NK-92 treated with Interleukin-12 subunit alpha and Interleukin-12 subunit beta, amount 100 ng/mL, for 24 hours (cell line): ENCODE data around the gene NPIPA3.
"Not testable (repeated sequence)": the region's sequence is repeated elsewhere in the genome, so short reads cannot be mapped to it uniquely, and the experiment has no call there.

ENCODE experiments used
- DNase-seq: peaks from one replicate; lab custom pipeline; 2025; lab: John Stamatoyannopoulos, UW

NPIPA3 gene

DNA sequence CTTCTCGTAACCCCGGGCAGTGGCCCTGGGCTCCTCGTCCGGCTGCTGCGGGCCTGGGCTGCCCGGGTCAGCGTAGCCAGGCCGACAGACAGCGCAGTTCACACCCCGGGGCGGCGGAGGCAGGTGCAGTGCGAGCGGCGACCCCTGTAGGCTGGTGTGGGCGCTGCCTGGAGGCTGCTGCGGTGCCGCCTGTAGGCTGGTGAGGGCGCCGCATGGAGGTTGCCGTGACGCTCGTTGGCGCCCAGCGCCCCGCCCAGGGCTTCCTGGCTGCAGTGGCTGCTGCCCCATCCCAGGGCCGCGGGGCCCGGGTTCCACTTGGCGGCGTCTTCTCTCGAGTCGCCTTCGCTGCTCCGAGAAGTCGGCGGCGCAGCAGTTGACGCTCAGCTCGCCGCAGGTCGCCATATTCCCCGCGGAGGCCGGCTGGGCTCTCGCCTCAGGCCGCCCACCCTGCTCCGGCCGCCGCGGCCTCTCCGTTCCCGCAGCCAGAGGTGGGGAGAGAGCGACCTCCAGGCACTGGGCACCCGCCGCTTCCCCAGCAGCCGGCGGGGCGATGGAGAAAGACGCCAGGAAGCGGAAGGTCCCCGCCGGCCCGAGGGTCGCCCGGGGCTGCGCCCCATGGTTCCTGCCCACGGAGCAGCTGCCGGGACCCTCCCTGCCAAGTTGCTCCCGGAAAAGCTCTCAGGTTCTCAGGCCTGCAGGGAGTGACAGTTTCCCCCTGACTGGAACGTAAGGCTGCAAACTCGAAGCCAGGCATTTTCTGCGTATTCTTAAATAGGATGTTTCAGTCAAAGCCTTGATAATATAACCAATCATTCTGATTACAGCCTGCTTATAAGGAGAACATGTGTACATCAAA is at the start of gene NPIPA3:
Gene NPIPA3 (plus strand): TSS at position 256 of the 856 bp plus-strand sequence. CDS start 5,533 bp downstream, outside the sequence.
- DNase-seq, result not testable (repeated sequence)

DNA sequence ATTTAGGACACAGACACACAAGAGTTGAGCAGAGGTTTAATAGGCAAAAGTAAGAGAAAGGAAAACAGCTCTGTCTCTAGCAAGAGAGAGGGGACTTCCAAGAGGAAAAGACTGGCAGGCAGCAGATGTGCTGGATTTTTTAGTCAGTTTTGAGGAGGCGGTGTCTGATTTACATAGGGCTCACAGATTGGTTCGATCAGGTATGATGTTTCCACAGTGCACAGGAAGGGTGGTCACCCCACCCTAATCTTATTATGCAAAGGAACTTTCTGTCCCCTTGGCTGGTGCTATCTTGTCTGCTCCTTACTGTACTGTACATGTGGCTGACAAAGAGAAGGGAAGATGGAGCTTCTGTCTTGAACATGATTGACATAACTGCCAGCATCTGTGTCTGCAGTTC is 45.1 kb upstream of the NPIPA3 start:
- DNase-seq, result no peak

DNA sequence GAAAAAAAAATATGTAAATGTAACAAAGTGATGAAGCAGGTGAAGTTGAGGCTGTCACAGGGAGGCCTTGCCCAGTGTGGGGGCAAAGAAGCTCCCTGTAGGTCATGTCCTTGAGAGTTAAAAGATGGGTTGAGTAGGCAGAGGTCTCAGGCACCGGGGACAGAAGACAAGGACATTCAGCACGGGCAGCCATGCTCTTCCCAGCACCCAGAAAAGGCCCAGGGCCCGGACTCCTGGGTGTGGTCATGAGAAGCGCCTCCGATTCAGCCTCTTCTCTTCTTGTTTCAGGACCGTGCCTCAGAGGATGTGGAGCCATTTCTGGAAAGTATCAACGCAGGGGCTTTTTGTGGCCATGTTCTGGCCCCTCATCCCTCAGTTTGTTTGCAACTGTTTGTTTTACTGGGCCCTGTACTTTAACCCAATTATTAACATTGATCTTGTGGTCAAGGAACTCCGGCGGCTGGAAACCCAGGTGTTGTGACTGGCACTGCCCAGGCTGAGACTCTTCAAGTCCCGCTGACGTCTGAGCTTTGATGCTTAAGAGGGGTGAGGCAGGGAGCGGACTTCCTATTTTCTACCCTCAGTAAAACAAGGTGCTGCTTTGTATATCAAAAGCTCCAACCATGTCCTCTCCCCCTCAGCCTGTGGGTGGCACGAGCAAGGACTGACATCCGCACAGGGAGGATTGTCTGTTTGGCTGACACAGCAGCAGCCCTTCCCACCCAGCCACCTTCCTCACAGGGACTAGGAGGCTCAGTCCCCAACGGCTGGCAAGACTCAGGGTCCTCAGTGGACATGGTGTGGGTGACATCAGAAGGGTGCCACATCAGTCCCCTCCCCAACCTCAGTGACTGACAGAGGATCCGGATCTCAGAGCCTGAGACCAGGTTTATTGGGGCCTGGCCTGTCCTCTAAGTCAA is 35.6 kb upstream of the NPIPA3 start:
- no peak for DNase-seq

GRCh38 chr16:14668556-14669223 is 34.5 kb upstream of the NPIPA3 start:
- DNase-seq, result no peak

- no peak for DNase-seq
Measured at GRCh38 chr16:14669776-14670175, 33.4 kb upstream of the NPIPA3 start.

GRCh38 chr16:14672403-14672971 is 30.7 kb upstream of the NPIPA3 start:
- DNase-seq, result no peak

- no peak for DNase-seq
Measured at GRCh38 chr16:14676633-14677032, 26.6 kb upstream of the NPIPA3 start.

GRCh38 chr16:14677627-14678026 is 25.6 kb upstream of the NPIPA3 start:
- DNase-seq, result no peak

- no peak for DNase-seq
Measured at GRCh38 chr16:14678748-14679497, 24.3 kb upstream of the NPIPA3 start.

DNA sequence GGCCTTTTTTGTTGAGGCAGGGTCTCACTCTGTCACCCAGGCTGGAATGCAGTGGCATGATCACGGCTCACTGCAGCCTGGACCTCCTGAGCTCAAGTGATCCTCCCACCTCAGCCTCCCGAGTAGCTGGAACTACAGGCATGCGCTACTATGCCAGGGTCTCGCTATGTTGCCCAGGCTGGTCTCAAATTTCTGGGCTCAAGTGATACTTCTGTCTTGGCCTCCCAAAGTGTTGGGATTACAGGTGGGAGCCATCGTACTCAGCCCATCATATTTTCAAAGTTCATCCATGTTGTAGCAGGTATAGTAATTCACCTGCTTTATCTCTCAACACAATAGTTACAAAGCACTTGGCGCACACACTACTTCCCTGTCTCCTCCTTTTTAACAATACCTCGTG is 22.8 kb upstream of the NPIPA3 start:
- DNase-seq, result not testable (repeated sequence)

DNA sequence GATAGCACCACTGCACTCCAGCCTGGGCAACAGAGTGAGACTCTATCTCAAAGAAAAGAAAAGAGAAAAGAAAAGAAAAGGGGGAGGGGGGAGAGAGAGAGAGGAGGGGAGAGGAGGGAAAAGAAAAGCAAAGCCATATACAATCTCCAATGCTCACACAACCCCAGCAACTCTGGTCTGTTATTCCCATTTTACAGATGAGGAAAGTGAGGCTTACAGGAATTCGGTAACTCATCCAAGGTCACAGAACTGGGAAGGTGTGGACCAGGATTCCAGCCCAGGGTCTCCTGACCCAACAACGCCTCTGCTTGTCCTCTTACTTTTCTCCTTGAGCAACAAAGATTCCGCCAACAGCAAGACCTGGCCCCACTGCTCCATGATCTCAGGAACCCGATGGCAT is 22.1 kb upstream of the NPIPA3 start:
- no peak for DNase-seq

DNA sequence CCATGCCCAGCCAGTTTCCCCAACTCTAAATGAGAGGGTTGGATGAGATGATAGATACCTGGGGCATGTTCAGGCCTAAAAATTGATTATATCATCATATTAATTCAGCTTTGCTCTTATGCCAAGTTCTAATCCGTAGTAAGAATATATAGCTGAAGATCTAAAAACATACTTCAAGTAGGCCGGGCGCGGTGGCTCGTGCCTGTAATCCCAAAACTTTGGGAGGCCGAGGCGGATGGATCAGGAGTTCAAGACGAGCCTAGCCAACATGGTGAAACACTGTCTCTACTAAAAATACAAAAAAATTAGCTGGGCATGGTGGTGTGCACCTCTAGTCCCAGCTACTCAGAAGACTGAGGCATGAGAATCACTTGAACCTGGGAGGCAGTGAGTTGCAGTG is 21.1 kb upstream of the NPIPA3 start:
- no peak for DNase-seq

DNA sequence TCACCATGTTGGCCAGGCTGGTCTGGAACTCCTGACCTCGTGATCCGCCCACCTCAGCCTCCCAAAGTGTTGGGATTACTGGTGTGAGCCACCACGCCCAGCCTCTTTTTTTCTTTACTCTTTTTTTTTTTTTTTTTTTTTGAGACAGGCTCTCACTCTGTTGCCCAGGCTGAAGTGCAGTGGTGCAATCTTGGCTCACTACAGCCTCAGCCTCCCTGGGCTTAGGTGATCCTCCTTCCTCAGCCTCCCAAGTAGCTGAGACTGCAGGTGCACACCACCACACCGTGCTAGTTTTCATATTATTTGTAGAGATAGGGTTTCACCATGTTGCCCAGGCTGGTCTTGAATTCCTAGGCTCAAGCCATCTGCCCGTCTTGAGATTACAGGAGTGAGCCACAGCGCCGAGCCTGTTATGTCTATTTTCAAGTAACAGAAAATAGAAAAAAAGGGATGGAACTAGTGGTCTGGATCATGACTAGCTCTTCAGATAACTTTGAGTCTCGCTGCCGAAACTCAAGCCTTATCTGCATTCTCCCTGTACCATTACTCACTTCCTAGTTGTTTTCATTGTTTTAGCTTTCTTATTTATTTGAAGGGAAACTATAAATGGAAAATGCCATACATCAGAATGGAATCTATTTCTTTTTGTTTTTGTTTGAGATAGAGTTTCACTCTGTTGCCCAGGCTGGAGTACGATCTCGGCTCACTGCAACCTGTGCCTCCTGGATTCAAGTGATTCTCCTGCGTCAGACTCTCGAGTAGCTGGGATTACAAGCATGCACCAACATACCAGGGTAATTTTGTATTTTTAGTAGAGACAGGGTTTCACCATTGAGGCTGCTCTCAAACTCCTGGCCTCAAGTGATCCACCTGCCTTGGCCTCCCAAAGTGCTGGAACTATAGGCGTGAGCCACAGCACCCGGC is 17.1 kb upstream of the NPIPA3 start:
- DNase-seq, result not testable (repeated sequence)

DNA sequence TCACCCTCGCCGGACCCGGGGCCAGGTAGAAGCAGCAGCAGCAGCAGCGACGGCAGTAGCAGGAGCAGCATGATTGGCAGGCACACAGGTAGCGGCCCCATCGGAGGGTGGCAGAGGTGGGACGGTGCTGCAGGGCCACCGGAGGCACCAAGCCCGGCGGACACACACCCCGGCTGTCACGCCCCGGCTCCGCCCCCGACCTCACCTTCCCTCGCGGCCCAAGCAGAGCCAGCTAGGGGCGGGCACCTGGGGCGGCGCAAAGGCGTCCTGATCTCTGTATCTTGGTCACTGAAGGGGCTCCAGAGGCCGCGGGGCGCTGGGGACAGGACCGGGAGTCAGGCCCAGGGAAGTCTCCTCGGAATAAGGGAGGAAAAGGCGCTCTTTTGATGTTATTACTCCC is 9.1 kb upstream of the NPIPA3 start, which contains the start of gene PLA2G10:
Gene PLA2G10 (minus strand): TSS at position 180 of the 400 bp plus-strand sequence. CDS start 79 bp downstream, at position 101.
- DNase-seq, result not testable (repeated sequence)

DNA sequence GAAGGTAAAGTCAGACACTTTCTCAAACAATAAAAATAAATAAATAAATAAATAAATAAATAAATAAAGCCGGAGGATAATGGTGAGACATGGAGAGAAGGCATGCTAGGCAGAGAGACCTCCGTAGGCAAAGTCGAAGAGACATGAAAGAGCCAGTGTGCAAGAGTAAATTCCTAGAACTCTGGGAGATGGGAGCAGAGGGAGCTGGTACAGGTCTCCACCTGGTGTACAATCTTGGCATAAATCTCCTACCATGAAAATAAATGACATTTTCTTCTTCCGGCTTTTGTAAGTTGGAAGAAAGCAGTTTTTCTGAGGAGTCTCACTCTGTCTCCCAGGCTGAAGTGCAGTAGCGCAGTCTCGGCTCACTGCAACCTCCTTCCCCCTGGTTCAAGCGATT is 1.4 kb upstream of the NPIPA3 start:
- DNase-seq, result not testable (repeated sequence)

- not testable (repeated sequence) for DNase-seq
Measured at GRCh38 chr16:14702672-14703071, 539 bp upstream of the NPIPA3 start.

- DNase-seq, result not testable (repeated sequence)
Measured at GRCh38 chr16:14733233-14733632, 30.0 kb downstream of the NPIPA3 start.

- DNase-seq, result not testable (repeated sequence)
Measured at GRCh38 chr16:14740832-14741385, 37.7 kb downstream of the NPIPA3 start.

DNA sequence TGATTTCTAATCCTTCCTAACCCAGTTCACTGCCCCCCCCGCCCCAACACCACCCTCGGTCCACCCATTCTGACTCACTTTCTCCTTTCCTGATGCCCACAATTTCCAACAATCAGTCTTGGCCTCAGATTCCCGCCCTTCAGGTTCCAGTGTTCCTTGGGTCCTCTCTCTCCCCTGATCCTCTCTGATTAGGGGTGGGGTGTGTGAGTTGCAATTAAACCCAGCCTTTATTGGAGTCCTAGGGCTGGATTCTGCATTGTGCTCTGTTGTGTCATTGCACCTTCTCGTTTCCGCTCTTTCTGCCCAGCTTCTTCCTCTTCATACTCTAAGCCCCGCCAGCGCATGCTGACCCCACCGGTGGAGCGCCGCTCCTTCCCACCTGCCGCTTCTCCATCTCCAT is 38.6 kb downstream of the NPIPA3 start:
- not testable (repeated sequence) for DNase-seq
